Measurements from ENCODE around the gene HSPBP1. TPM values are rescaled to one million over a fixed set of nuclear protein-coding genes. Genes with fewer than 3 reads are reported as not detected.

The HSPBP1 gene
- total RNA-seq, 4 donors from 2014 or later = 33.7 to 49.6 (median 40.5) TPM

- Histone ChIP-seq H3K4me1 (peaks cover 0 to 47% (median 14%) of the 10 kb centered on the region in 4 donors), H3K36me3 (no peaks in the 10 kb centered on the region)
Observed at GRCh38 chr19:55283548-55284377, 3.9 kb upstream of the HSPBP1 start, which contains the start of gene BRSK1. BRSK1 (plus strand) TSS chr19:55283997; CDS start chr19:55284443, 446 bp downstream.

GRCh38 chr19:55279340-55279739 lies 570 bp downstream of the HSPBP1 start:
- Histone ChIP-seq H3K27ac (peak overlapping the region; percentile 54 to 91 (median 82)), H3K9me3 (no peaks in the 10 kb centered on the region), H3K27me3 (peaks cover 0 to 4% of the 10 kb centered on the region in 2 donors), H3K4me1 (peaks cover 0 to 27% (median 12%) of the 10 kb centered on the region in 4 donors), H3K36me3 (peaks cover 0 to 37% (median under 1%) of the 10 kb centered on the region in 3 donors), H3K4me3 (peak overlapping the region; percentile 54 to 89 (median 72))
- no peak for TF ChIP-seq EP300 (IDR thresholded peaks at IDR 0.05)
- TF ChIP-seq CTCF (IDR thresholded peaks at IDR 0.05) = no peak
- TF ChIP-seq POLR2A (IDR thresholded peaks at IDR 0.05) = no peak
- DNase-seq (ENCODE audit: low spot score in 2 of 2) = no peak
- WGBS, 2 donors = 3 to 8% methylated on average over 22 to 23 of the region's 23 CpGs

More at GRCh38 chr19:55283548-55284377, 3.9 kb upstream of the HSPBP1 start, which contains the start of gene BRSK1:
- Histone ChIP-seq H3K4me3 (peak within 1 kb of the TSS; percentile 22 to 70 (median 44)), H3K27me3 (peaks cover 0 to 4% of the 10 kb centered on the region in 2 donors), H3K9me3 (no peaks in the 10 kb centered on the region), H3K27ac (peak within 1 kb of the TSS; percentile 76 to 92 (median 88))
- TF ChIP-seq EP300 (IDR thresholded peaks at IDR 0.05) (no peak), POLR2A (IDR thresholded peaks at IDR 0.05) (no peak), CTCF (IDR thresholded peaks at IDR 0.05) (no peak)
- 10 to 13% methylated on average over 13 to 16 of the region's 44 CpGs for WGBS, 2 donors
- no peak for DNase-seq (ENCODE audit: low spot score in 2 of 2)

- no peak overlapping the region for H3K4me3 ChIP-seq
- H3K27me3 ChIP-seq = no peaks in the 10 kb centered on the region
- WGBS, 2 donors = 77 to 82% methylated on average over 13 of the region's 13 CpGs
- no peak for TF ChIP-seq EP300 (IDR thresholded peaks at IDR 0.05)
- no peak for TF ChIP-seq CTCF (IDR thresholded peaks at IDR 0.05)
- no peak for TF ChIP-seq POLR2A (IDR thresholded peaks at IDR 0.05)
- H3K9me3 ChIP-seq = no peaks in the 10 kb centered on the region
- no peak overlapping the region for H3K27ac ChIP-seq
- no peak for DNase-seq (ENCODE audit: low spot score in 2 of 2)
- H3K4me1 ChIP-seq = peaks cover 0 to 20% (median 12%) of the 10 kb centered on the region in 4 donors
- H3K36me3 ChIP-seq = peaks cover 0 to 45% (median 7%) of the 10 kb centered on the region in 3 donors
Observed at GRCh38 chr19:55278391-55279135, 1.3 kb downstream of the HSPBP1 start.

- TF ChIP-seq CTCF (IDR thresholded peaks at IDR 0.05) (no peak), EP300 (IDR thresholded peaks at IDR 0.05) (no peak), POLR2A (IDR thresholded peaks at IDR 0.05) (no peak)
- Histone ChIP-seq H3K4me3 (no peak overlapping the region), H3K4me1 (peaks cover 0 to 17% (median 12%) of the 10 kb centered on the region in 4 donors), H3K27me3 (no peaks in the 10 kb centered on the region), H3K36me3 (peaks cover 0 to 56% (median 7%) of the 10 kb centered on the region in 3 donors), H3K27ac (no peak overlapping the region), H3K9me3 (no peaks in the 10 kb centered on the region)
- WGBS, 2 donors = 89 to 90% methylated on average over 17 of the region's 17 CpGs
- no peak for DNase-seq (ENCODE audit: low spot score in 2 of 2)
Observed at GRCh38 chr19:55277494-55277893, 2.4 kb downstream of the HSPBP1 start.
